K562 (cell line): ENCODE results near the gene SCAF11. TPM values are rescaled to one million over a fixed set of nuclear protein-coding genes. Genes with fewer than 3 reads are reported as not detected.
A peak's percentile ranks its signal among the peaks of the same experiment; 100 is the strongest.

Experiments used
- ZBTB40 ChIP-seq, 2 experiments: fragments of 450-650 bp in 1 of 2; sonication (generic) in 1 of 2; formaldehyde crosslinking in 1 of 2; IDR thresholded peaks; 2 replicates each; pipeline versions ENCODE4 v1.7.1 to v1.9.0; 2016 to 2022; ENCODE audit warnings: inconsistent platforms in 1 of 2, mild to moderate bottlenecking in 1 of 2, missing genetic modification reagents in 1 of 2
- polyA plus RNA-seq, 8 experiments: library from polyadenylated mRNA; depleted of rRNA in 4 of 8; stranded (reverse) in 5 of 8; unstranded in 3 of 8; fragments of >200 nt; fragmentation: Nextera tagmentation in 2 of 8; fragmentation: Illumina TruSeq in 1 of 8; extraction: Ambion mirVana in 2 of 8; extraction: Trizol in 1 of 8; gene quantifications; 2 replicates each; pipeline versions ENCODE4 v1.2.1 to v1.2.3, GENCODE V29; 2011 to 2014; ENCODE audit warnings: inconsistent platforms in 1 of 8, missing spikeins in 1 of 8
- total RNA-seq, 7 experiments: library from RNA; depleted of rRNA in 6 of 7; stranded (reverse); fragments of >200 nt in 6 of 7; fragmentation: Illumina TruSeq in 2 of 7; extraction: Trizol in 2 of 7; gene quantifications; 2 replicates each; pipeline versions ENCODE4 v1.2.1 to v1.2.3, GENCODE V29; 2011 to 2021; ENCODE audit warnings: low replicate concordance in 1 of 7

The SCAF11 gene
- total and polyA plus RNA-seq, 9 of the 15 experiments (the other 6 are each of a cell fraction or from before 2014, with no cell fraction given): 30.4 to 119 (median 80.0) TPM

DNA sequence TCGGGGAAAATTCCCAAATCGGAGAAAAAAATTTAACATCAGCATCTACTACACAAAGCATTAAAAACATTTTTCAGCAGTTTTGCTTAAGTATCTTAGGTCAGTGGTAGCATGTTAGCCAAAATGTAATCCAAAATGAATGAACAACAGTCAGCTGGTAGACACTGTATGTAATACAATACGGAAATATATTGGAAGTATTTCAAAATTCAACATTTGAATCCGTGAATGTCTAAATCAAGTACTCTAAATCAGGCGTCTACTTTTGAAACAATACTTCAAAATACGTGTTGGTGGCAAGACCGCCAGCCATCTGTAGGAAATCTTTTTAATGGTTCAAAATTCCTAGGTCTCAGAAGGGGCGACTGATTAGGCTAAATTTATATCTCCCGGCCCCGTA is 1.1 kb downstream of the SCAF11 start (continued):
- TF ChIP-seq ZBTB40 (IDR thresholded peaks at IDR 0.05): 0 out of 2 replicates have a peak, but pooled peaks have one; percentile 22
- no peak for TF ChIP-seq ZBTB40 (CRISPR knock-in tag; IDR thresholded peaks at IDR 0.05)
- TF ChIP-seq, all 486 proteins: peak for 2
